ENCODE data around the gene ZFP36L1.
A peak's percentile ranks its signal among the peaks of the same experiment; 100 is the strongest.

ZFP36L1 gene, protein sequence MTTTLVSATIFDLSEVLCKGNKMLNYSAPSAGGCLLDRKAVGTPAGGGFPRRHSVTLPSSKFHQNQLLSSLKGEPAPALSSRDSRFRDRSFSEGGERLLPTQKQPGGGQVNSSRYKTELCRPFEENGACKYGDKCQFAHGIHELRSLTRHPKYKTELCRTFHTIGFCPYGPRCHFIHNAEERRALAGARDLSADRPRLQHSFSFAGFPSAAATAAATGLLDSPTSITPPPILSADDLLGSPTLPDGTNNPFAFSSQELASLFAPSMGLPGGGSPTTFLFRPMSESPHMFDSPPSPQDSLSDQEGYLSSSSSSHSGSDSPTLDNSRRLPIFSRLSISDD

DNA sequence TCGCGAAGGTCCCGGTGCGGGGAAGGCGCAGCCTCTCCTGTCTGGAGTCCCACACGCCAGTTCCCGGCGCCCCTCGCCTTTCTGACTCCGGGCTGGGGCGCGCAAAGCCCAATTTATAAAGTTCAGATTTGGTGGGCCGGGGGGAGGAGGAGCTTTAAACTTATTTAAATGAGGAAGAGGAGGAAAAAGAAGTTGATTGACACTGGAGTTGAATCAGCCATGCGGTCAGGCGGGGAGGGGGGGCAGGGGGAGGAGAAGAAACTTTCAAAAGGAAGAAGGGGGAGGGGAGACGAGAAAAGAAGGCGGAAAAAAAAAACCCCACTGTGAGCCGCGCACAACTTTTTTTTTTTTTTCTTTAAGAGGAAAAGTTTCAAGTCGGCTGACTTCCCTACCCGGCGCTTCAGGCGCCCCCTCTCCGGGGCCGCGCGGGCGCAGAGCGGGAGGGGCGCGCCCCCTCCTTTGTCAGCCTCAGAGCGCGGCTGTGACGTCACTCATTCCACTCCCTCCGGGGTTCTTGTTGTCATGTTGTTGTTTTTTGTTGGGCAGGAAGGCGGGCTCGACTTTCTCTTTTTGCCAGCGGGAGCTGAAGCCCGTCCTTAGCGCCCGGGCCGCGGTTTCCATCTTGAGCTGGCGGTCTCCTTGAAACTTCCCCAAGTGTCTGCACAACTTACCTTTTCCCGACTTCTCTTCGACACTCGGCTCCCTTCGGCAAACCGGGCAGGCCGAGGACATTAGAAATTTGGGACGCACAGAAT is at the start of gene ZFP36L1:
ZFP36L1 (minus strand) TSS at position 89 of the 755 bp plus-strand sequence. CDS start 129 bp downstream, outside the sequence.
- peak; percentile 81 for DNase-seq

DNA sequence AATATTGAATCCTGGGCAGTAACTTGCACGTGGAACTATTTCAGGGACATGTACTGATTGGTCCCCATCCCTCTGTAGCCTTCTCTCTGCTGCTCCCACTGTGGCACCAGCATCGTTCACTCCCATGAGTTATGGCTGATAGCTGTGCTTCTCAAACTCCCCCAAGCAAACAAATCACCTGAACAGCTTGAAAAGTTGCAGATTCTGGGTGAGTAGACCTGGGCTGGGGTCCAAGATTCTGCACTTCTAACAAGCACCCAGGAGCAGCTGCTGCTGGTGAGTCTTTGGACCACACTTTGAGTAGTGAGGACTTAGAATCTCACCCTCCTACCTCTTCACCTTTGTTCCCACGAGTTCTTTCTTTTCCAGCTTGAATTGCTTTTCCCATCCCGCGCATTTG is 49.4 kb upstream of the ZFP36L1 start:
- DNase-seq = no peak

DNA sequence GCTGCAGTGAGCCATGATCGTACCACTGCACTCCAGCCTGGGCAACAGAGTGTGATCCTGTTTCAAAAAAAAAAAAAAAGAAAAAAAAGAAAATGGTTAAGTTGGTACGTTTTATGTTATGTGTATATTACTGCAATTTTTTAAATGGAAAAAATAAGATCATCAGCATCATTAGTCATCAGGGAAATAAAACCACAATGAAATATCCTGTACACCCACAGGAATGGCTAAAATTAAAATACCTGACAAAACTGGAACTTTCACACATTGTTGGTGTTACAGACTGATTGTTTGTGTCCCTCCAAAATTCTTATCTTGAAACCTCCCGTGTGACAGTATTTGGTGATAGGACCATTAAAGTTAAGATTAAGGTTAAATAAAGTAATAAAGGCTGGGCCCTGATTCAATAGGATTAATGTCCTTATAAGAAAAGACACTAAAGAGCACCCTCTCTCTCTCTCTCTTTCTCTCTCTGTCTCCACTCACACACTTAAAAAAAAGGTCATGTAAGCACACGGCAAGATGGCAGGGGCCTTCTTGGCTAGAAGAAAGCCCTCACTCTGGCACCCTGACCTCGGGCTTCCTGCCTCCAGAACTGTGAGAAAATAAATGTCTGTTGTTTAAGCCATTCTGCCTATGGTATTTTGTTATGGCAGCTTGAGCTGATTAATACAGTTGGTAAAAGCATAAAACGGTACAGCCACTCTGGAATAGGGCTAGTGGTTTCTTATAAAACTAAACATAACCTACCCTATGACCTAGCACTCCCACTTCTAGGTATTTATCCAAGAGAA is 48.3 kb upstream of the ZFP36L1 start:
- no peak for DNase-seq

DNA sequence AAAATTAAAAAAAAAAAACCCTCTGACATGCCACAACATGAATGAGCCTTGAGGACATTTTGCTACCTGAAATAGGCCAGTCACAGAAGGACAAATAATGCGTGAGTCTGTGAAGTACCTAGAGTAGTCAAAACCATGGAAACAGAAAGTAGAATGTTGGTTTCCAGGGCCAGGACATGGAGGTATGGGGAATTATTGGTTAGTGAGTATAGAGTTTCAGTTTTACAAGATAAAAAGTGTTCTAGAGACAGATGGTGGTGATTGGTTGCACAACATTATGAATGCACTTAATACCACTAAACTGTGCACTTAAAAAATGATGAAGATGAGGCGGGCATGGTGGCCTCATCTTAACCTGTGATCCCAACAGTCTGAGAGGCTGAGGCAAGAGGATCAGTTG is 47.6 kb upstream of the ZFP36L1 start:
- no peak for DNase-seq

DNA sequence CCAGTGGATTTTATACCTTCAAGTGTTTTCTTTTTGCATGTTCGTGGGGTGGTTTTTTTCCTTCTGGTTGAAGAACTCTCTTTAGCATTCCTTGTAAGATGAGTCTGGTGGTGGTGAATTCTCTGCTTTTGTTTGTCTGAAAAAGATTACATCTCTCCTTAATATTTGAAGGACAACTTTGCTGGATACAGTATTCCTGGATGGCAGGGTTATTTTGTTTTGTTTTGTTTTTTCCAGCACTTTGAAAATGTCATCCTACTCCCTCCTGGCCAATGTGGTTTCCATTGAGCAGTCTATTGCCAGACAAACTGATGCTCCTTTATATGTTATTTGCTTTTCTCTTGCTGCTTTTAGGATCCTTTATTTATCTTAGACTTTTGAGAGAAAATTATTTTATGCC is 43.2 kb upstream of the ZFP36L1 start:
- DNase-seq = no peak

DNA sequence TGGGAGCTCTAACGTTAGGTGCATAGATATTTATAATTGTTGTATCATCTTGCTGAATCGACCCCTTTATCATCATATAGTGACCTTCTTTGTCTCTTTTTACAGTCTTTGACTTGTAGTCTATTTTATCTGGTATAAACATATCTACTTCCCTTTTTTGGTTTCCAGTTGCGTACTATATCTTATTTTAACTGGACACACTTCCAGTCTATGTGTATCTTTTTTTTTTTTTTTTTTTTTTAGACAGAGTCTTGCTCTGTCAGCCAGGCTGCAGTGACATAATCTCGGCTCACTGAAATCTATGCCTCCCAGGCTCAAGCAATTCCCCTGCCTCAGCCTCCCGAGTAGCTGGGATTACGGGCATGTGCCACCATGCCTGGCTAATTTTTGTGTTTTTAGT is 41.9 kb upstream of the ZFP36L1 start:
- DNase-seq = no peak

DNA sequence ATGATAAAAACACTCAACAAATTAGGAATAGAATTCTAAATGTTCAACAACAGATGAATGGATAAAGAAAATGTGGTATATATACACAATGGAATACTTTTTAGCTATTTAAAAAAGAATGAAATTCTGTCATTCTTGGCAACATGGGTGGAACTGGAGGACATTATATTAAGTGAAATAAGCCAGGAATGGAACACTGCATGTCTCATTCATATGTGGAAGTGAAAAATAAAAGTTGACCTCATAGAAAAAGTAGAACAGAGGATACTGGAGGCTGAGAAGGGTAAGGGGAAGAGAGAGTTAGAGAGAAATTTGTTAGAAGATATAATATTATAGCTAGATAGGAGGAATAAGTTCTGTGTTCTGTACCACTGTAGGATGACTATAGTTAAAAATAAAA is 35.8 kb upstream of the ZFP36L1 start:
- DNase-seq = no peak

DNA sequence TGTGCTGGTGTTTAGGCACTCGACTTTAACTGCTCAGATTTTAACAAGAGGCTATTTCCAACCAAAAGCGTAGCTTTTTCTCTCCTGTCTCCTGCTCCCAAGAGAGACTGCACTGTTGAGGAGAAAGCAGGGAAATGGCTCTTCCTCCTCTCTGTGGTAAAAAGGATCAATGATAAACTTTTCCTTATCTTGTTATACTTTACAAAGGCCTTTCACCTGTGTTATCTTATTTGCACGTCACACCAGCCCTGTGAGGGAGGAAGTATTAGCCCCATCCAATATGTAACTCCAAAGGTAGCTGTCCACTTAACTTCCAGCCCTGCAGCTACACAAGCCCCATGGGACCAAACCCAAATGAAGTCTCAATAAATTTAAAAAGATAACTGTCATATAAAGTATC is 32.9 kb upstream of the ZFP36L1 start:
- no peak for DNase-seq

DNA sequence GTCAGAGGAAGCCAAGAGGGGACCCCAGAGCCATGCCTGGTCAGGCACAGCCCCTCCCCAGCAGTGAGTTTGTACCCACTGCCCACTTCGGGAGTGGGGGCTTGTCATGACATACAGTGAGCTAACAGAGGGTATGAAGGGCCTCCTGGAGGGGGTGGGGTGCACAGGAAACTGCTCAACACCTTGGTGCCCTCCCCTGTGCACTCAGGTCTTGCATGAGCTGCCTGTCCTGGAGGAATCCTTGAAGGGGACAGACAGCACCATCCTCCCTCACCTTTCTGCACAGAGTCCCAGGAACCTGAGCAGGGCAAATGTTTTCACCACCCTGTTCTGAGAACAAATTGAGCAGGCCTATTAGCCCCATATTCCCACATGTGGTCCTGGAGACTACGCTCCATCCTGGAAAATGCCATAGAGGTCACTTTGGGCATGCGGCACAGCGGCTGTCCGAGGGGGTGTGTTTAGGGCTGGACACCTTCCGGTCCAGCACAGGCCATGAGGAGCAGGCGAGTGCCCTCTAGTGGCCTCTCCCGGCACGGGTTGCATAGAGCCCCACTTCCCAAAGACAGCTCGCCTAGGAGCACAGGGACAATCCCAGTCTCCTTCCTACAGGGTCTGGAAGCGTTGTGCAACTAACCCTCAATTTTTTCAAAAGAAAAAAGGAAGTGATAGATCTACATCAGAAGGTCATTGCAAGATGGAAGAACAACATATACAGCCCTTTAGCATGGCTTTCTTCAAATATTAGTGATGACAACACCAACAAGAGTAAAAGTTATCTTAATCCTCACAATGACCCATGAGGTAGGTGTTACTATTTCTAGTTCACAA is 31.9 kb upstream of the ZFP36L1 start:
- peak; percentile 77 for DNase-seq

DNA sequence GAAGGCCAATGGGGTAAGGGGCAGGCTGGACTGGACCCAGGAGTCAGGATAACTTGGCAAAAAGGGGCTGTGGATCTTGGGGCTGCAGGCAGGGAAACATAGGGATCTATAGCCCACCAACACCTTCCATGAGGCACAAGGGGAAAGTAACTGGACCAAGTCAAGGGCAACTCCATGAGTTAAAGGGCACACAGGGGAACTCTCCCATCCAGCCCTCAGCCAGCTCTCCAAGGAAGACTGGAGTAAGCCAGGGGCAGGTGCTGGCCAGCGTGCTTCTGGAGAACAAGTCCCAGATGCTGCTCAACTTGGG is 31.3 kb upstream of the ZFP36L1 start:
- DNase-seq = no peak

DNA sequence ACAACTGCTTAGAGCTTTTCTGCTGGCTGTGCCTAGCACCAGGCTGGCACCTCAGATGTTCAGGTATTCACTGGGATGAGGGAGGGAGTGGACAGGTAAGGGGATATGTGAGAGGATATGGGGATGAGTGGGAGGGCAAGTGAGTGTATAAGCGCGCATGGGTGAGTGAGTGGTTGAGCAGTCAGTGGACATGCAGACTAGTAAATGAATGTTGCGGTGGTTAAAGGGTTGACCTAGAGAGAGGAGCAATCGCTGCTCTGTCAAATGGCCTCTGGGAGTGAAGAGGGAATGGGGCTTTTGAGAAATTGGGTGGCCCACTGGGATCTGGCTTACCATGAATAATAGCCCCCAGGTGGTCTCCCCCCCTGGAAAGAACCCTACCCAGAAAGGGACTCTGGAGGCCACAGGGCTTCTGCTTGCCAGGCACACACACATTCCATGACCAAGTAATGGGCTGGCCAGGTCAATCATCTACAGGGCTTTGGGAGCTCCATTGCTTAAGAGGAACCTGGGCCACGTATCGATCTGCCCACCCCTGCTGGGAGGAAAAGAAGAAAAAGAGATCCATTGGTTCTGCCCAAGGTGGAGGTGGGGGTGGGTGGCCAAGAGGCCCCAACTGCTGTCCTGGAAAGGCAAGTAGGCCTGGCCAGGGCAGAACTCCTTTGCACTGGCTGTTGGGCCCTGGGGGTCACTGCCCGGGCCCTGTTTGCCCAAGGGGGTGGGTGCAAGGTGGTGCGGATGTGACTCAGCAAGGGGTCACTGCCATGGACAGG is 30.8 kb upstream of the ZFP36L1 start:
- DNase-seq = no peak

DNA sequence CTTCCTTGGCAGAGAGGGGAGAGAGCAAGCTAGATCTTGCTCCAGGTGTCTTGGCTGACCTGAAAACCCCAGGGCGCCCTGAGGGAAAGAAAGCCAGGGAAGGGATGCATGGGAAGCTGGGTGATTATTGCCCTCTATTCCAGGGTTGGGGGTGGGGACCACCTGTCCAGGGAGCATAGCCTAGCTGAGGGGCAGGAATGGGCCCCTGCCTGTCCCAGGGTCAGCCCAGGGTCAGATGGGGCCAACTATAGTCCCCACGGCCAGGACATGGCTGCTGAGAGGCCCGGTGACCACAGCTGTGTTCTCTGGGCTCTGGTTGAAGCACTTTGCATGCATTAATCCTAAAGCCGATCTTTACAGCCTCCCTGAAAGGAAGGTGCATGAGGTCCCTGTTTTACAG is 30.1 kb upstream of the ZFP36L1 start:
- no peak for DNase-seq

DNA sequence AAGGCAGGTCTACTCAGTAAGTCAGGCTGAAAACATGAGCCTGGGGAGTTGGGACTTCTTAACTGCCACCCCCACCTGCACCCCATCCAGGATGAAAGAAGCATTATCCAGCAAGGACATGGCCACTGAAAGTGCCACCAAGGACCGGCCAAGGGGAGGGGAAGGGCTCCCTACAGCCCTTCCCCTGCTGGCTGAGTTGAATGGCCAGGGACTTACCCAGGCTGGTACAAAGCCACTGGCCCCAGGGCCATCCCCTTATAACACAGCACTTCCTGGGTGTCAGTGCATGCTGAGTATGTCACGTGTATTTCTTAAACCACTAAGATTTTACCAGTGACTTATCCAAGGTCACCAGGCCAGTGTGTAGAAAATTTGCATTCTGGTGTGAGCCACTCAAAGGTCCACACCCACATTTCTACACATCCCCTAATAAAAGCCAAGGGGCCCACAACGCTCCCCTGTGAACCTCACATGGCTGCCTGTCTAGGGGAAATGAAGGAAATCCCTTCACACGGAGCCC is 29.3 kb upstream of the ZFP36L1 start:
- no peak for DNase-seq

DNA sequence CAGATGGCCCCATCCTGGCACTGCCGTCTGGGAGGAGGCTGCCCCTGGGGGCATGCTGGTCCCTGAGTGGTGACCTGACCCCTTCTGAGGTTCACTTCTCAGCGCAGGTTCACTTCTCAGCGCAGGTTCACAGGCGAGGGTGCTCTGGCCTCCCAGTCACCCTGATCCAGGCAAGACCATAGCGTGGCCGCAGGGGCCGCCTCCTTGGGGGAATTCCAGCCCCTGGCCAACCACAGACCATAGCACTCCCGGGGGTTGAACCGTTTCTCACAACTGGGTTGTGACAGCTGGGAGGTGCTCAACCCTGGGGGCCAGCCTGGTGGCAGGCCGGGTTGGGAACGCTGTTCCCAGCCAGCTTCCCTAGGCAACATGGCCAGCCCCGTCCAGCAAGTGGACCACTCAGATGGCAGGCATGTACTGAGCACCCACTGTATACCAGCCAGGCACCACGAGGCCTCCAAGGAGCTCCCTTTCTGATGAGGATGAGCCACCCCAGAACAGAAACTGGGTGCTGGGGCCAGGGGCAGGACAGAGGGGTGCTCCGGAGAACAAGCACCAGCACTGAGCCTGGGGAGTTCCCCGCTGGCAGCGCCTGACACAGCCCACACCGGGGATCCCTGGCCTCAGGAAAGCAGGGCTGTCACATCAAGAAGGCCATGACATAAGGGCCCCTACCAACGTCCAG is 28.3 kb upstream of the ZFP36L1 start:
- DNase-seq = no peak

DNA sequence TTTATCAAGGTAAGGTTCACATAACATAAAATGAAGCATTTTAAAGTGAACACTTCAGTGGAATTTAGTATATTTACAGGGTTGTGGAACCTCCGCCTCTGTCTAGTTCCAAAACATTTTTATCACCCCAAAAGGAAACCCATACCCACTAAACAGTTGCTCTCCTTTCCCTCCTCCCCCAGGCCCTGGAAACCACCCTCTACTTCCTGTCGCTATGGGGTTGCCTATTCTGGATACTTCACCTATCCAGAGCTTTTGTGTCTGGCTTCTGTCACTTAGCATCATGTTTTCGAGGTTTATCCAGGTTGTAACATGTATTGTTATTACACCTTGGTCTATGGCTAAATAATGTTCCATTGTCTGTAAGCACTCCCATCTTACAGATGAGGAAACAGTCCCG is 27.7 kb upstream of the ZFP36L1 start:
- no peak for DNase-seq

DNA sequence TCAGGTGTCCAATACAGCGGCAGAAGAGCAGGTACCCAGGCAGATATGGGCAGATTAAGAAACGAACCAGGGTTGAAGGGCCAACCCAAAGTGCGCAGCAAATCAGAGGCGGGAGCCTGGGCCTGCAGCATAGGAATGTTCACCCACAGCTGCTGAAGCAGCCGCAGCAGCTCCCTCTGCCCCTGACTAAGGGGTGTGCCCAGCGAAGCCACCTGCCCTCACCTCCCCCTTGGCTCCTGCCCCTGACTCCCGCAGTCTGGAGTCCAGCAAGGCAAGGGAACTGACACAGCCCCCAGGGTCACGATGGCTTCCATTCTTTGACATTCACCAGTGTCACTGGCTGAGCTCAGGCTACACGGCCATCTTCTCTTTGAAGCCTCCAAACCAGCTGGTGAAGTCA is 27.3 kb upstream of the ZFP36L1 start:
- no peak for DNase-seq

DNA sequence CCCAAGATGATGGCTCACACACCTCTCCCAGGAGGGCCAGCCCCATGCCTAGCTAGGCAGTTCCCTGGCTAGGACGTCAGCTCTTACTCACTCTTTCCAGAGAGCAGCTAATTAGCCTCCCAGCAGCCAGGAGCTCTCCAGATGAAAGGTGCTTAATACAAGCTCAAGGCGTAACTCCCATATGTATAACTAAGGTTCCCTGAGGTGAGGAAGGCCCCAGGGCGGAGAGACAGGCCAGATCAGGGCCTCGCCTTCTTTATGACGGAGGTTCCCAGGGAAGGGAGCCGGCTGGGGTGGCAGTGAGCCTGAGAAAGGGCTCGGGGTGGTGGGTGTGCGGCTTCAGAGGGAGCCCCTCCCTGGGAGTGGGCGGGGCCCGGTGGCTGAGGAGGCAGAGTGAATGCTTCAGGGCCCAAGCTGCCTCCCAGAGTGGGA is 26.4 kb upstream of the ZFP36L1 start:
- no peak for DNase-seq

DNA sequence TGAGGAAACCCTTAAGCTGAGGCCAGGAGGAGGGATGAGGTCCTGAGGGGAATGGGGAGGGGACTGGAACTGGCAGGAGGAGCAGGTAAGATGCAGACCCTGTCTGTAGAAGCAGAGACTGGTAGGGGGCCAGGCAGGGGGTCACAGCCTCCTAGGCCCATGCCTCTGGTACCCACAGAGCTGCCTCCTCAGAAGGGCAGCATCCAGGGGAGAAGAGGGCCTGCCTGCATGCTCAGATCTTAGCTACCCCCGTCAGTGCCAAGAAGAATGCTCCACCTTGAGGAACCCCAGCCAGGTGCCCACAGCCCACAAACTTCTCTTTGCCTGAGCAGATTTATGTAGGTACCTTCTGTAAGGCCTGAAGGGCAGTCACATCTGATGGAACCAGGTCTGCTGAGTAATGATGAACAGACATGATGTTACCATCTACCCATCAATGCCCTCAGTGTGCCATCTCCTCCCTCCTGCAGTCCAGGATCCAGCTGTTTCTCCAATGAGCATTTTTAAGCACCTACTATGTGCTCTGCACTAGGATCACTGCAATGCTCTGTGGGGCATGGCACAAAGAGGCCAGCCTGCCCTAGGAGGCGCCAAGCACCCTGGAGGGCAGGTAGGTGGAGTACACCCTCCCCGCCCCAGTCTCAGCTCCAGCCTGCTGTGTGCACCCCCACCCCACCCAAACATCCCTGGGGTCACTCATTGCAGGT is 24.8 kb upstream of the ZFP36L1 start:
- DNase-seq = no peak

DNA sequence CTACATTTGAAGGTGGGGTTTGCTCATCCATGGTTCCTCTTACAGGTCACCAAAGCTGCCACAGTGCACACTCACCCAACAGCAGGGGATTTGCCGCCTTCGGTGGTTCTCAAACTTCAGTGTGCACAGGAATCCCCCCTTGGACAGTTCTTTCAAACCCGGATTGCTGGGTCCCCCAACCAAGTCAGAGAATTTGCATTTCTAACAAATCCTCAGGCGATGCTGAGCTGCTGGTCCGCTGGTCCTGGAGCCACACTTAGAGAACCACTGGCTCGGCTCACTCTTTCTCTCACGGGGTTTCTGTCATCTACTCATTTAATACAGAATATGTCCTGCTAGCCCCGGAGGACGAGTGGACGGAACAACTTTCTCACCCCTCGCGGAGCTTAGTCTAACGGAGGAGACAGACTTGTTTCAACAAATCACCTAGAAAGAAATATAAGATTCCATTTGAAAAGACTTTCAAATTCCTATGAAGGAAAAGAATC is 24.1 kb upstream of the ZFP36L1 start:
- DNase-seq = no peak

DNA sequence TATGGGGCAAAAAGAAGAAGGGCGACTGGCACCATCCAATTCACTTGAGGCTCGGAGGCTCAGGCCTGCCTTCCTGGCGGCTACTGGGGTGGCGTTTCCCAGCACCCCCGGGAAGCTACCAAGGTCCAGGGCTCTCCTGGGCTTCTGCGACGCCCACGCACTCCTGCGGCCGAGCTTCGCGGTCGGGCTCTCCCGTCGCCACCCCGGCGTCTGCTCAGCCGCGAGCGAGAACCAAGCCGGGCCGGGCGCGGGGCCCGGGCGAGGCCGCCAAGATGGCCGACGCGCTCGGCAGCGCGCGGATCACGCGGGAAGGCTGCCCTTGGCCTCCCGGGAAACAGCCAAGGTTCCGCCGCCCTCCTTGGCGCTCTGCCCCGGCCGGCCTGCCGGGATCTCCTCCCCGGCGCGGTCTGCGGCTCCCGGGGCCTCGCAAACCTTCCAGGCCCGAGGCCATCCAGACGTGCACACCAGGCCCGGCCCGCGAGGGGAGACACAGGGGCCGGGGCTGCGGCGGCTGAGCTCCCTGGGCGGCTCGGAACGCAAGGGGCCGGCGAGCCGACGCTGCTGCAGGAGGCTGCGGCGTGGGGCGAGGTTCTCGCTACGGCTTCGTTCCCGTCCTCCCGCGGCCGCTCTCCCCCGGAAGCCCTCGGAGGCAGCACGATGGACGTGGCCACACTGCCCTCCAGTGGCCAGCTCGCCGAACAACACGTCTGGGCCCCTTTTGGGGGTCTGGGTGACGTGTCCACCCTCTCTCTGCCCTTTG is 23.5 kb upstream of the ZFP36L1 start:
- DNase-seq = peak; percentile 93
